CD14-positive monocyte (primary cell): ENCODE results near the gene PTPRC. TPM values are rescaled to one million over a fixed set of nuclear protein-coding genes. Genes with fewer than 3 reads are reported as not detected.

Experiments used
- DNase-seq, 3 donors: peaks; one replicate each; pipeline ENCODE4 v3.0.0-alpha.2; 2011 to 2022
- H2AFZ ChIP-seq: 2 replicates; pipeline ENCODE4 v1.6.0; 2012; ENCODE audit warnings: mild to moderate bottlenecking, low read depth, low read length, inconsistent platforms; ENCODE audit not compliant: insufficient read depth, poor library complexity, severe bottlenecking
- H3K27ac ChIP-seq, 2 donors: 1 replicate in 1 of 2; 2 replicates in 1 of 2; pipeline ENCODE4 v1.5.1; 2012 to 2013; ENCODE audit warnings: low read length in 2 of 2, control low read depth in 1 of 2, inconsistent platforms in 1 of 2, low read depth in 1 of 2, mild to moderate bottlenecking in 1 of 2
- H3K27me3 ChIP-seq, 2 donors: one replicate each; pipeline versions ENCODE4 v1.6.0 to v1.6.1; 2011 to 2013; ENCODE audit warnings: low read length in 2 of 2; ENCODE audit not compliant: control insufficient read depth in 2 of 2, insufficient read depth in 2 of 2
- H3K36me3 ChIP-seq, 2 donors: replicated peaks in 1 of 2; 1 replicate in 1 of 2; 2 replicates in 1 of 2; pipeline versions ENCODE4 v1.5.1 to v1.6.1; 2012 to 2013; ENCODE audit warnings: low read length in 2 of 2, control low read depth in 1 of 2, inconsistent platforms in 1 of 2, mild to moderate bottlenecking in 1 of 2; ENCODE audit not compliant: insufficient read depth in 2 of 2, control insufficient read depth in 1 of 2
- H3K4me1 ChIP-seq, 2 donors: 1 replicate in 1 of 2; 2 replicates in 1 of 2; pipeline versions ENCODE4 v1.5.1 to v1.6.1; 2012 to 2013; ENCODE audit warnings: low read length in 2 of 2, control low read depth in 1 of 2, inconsistent platforms in 1 of 2, mild to moderate bottlenecking in 1 of 2, moderate library complexity in 1 of 2; ENCODE audit not compliant: insufficient read depth in 2 of 2, control insufficient read depth in 1 of 2
- H3K4me2 ChIP-seq: replicated peaks from 2 replicates; pipeline ENCODE3; 2012; ENCODE audit warnings: low read length, moderate library complexity, mild to moderate bottlenecking; ENCODE audit not compliant: poor library complexity, severe bottlenecking; ENCODE audit errors: extremely low read depth
- H3K4me3 ChIP-seq, 3 experiments: fragments of 200-600 bp in 1 of 3; sonication (generic) in 1 of 3; replicated peaks in 1 of 3; 1 replicate in 2 of 3; 2 replicates in 1 of 3; pipeline ENCODE4 v1.5.1; 2011 to 2013; ENCODE audit warnings: low read length in 3 of 3, mild to moderate bottlenecking in 3 of 3, control low read depth in 2 of 3, low read depth in 2 of 3, inconsistent platforms in 1 of 3, moderate library complexity in 1 of 3
- H3K79me2 ChIP-seq: 2 replicates; pipeline ENCODE4 v1.6.0; 2012; ENCODE audit warnings: mild to moderate bottlenecking, control low read depth, inconsistent platforms, low read length, moderate library complexity; ENCODE audit not compliant: insufficient read depth
- H3K9ac ChIP-seq: 2 replicates; pipeline ENCODE4 v1.6.0; 2017; ENCODE audit warnings: low read length, mild to moderate bottlenecking; ENCODE audit not compliant: insufficient read depth, poor library complexity, severe bottlenecking
- H3K9me3 ChIP-seq, 2 donors: replicated peaks in 1 of 2; 1 replicate in 1 of 2; 2 replicates in 1 of 2; pipeline versions ENCODE4 v1.5.1 to v1.6.1; 2012 to 2013; ENCODE audit warnings: low read length in 2 of 2, control low read depth in 1 of 2; ENCODE audit not compliant: control insufficient read depth in 1 of 2, insufficient read depth in 1 of 2
- H4K20me1 ChIP-seq: 2 replicates; pipeline ENCODE4 v1.6.0; 2012; ENCODE audit warnings: mild to moderate bottlenecking, low read length, control low read depth, moderate library complexity; ENCODE audit not compliant: insufficient read depth
- H3K27ac Mint-ChIP-seq, 7 donors: one replicate each; pipeline ENCODE4 v1.8.0; 2020; ENCODE audit warnings: mild to moderate bottlenecking in 7 of 7, mixed read lengths in 7 of 7, moderate library complexity in 6 of 7, inconsistent platforms in 2 of 7
- H3K27me3 Mint-ChIP-seq, 3 donors: one replicate each; pipeline ENCODE4 v1.8.0; 2021 to 2022; ENCODE audit warnings: low read depth in 3 of 3, mild to moderate bottlenecking in 3 of 3, mixed read lengths in 3 of 3, moderate library complexity in 3 of 3, inconsistent platforms in 1 of 3
- H3K36me3 Mint-ChIP-seq, 2 donors: one replicate each; pipeline ENCODE4 v1.8.0; 2020; ENCODE audit warnings: mixed read lengths in 2 of 2, inconsistent platforms in 1 of 2, mild to moderate bottlenecking in 1 of 2
- H3K4me1 Mint-ChIP-seq: one replicate; pipeline ENCODE4 v1.8.0; 2020; ENCODE audit warnings: mild to moderate bottlenecking, mixed read lengths
- H3K4me3 Mint-ChIP-seq, 2 donors: one replicate each; pipeline ENCODE4 v1.8.0; 2020; ENCODE audit warnings: mild to moderate bottlenecking in 2 of 2, mixed read lengths in 2 of 2, moderate library complexity in 1 of 2
- H3K9me3 Mint-ChIP-seq, 7 donors: one replicate each; pipeline ENCODE4 v1.8.0; 2020 to 2022; ENCODE audit warnings: mixed read lengths in 7 of 7, mild to moderate bottlenecking in 6 of 7, moderate library complexity in 6 of 7, inconsistent platforms in 2 of 7
- WGBS: methylation state at CpG from one replicate; pipeline ENCODE4 v1.1.5; 2013; ENCODE audit warnings: missing lambda C conversion rate; ENCODE audit not compliant: insufficient coverage; 5-methylcytosine and 5-hydroxymethylcytosine counted together
- intact Hi-C, 2 donors: fragments of 100-400 bp; cut with micrococcal nuclease; formaldehyde crosslinking; loops; one replicate each; pipeline versions ENCODE4 v1.15.0 to v1.15.1; 2023
- polyA plus RNA-seq, 3 donors: library from polyadenylated mRNA; depleted of rRNA in 1 of 3; unstranded in 2 of 3; stranded (reverse) in 1 of 3; fragments of 300-500 nt in 2 of 3; fragments of >200 nt in 1 of 3; fragmentation: Illumina TruSeq in 2 of 3; gene quantifications; 1 replicate in 2 of 3; 2 replicates in 1 of 3; pipeline ENCODE4 v1.2.3, GENCODE V29; 2012 to 2021
- TF ChIP-seq, protein P1 (sequence below): fragments of 200-600 bp; IDR thresholded peaks from one replicate; pipeline ENCODE4 v1.8.0; 2022; ENCODE audit warnings: antibody characterized with exemption, mild to moderate bottlenecking

The PTPRC gene
- polyA plus RNA-seq, 3 donors, result 410 to 992 (median 667) TPM

DNA sequence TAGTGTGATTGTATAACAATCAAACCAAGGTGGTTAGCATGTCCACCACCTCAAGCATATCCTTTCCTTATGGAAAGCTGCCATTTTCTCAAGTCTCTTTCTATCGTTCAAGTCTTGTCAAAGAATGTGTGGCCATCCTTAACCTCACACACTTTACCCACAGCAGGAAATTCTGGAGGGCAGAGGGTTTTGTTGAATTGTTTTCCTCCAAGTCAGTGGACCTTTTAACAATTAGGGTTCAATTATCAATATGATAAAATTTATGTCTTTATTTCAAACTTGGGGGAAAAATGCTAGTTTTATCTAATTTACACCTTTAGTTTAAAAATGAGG, 14.2 kb upstream of the PTPRC start:
- Mint-ChIP-seq H3K36me3 (no peaks in the 10 kb centered on the region), H3K4me1 (peaks cover 36% of the 10 kb centered on the region), H3K4me3 (no peak overlapping the region), H3K9me3 (peaks cover 0 to 2% (median 0%) of the 10 kb centered on the region in 7 donors), H3K27ac (no peak overlapping the region), H3K27me3 (peaks cover 0 to 3% (median 1%) of the 10 kb centered on the region in 3 donors)
- H3K4me1 ChIP-seq, result peaks cover 30 to 38% of the 10 kb centered on the region in 2 donors
- no peak overlapping the region for H3K9ac ChIP-seq
- H3K27me3 ChIP-seq, result no peaks in the 10 kb centered on the region
- TF ChIP-seq, protein P1, sequence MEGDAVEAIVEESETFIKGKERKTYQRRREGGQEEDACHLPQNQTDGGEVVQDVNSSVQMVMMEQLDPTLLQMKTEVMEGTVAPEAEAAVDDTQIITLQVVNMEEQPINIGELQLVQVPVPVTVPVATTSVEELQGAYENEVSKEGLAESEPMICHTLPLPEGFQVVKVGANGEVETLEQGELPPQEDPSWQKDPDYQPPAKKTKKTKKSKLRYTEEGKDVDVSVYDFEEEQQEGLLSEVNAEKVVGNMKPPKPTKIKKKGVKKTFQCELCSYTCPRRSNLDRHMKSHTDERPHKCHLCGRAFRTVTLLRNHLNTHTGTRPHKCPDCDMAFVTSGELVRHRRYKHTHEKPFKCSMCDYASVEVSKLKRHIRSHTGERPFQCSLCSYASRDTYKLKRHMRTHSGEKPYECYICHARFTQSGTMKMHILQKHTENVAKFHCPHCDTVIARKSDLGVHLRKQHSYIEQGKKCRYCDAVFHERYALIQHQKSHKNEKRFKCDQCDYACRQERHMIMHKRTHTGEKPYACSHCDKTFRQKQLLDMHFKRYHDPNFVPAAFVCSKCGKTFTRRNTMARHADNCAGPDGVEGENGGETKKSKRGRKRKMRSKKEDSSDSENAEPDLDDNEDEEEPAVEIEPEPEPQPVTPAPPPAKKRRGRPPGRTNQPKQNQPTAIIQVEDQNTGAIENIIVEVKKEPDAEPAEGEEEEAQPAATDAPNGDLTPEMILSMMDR, result no peak
- no CpG with 5 or more reads among the region's 1 CpG for WGBS
- no peak for DNase-seq
- no peak overlapping the region for H2AFZ ChIP-seq
- no peak overlapping the region for H3K27ac ChIP-seq
- no peaks in the 10 kb centered on the region for H3K79me2 ChIP-seq
- intact Hi-C loops, result loop anchor here in 1 of 2 donors (10.0 kb wide), 1 partner anchor 60 kb away; no protein-coding TSS in a partner anchor
- no peaks in the 10 kb centered on the region for H3K9me3 ChIP-seq
- no peaks in the 10 kb centered on the region for H3K36me3 ChIP-seq
- no peak overlapping the region for H3K4me3 ChIP-seq
- no peaks in the 10 kb centered on the region for H4K20me1 ChIP-seq
- no peak overlapping the region for H3K4me2 ChIP-seq

- Mint-ChIP-seq H3K36me3 (no peaks in the 10 kb centered on the region), H3K27me3 (peaks cover 0 to 1% (median under 1%) of the 10 kb centered on the region in 3 donors), H3K9me3 (peaks cover 0 to 2% (median 0%) of the 10 kb centered on the region in 7 donors), H3K4me3 (no peak overlapping the region), H3K4me1 (peaks cover 10% of the 10 kb centered on the region), H3K27ac (no peak overlapping the region)
- H3K27me3 ChIP-seq, result no peaks in the 10 kb centered on the region
- TF ChIP-seq, protein P1, result no peak
- no peaks in the 10 kb centered on the region for H3K9me3 ChIP-seq
- no peak overlapping the region for H3K4me2 ChIP-seq
- no peak for DNase-seq
- no peak overlapping the region for H2AFZ ChIP-seq
- no peaks in the 10 kb centered on the region for H4K20me1 ChIP-seq
- no peaks in the 10 kb centered on the region for H3K79me2 ChIP-seq
- H3K4me3 ChIP-seq, result no peak overlapping the region
- H3K36me3 ChIP-seq, result no peaks in the 10 kb centered on the region
- WGBS, result no CpG with 5 or more reads among the region's 3 CpGs
- intact Hi-C loops, result loop anchor here in 1 of 2 donors (10.0 kb wide), 1 partner anchor 63 kb away; no protein-coding TSS in a partner anchor
- H3K4me1 ChIP-seq, result peaks cover 6 to 10% of the 10 kb centered on the region in 2 donors
- H3K27ac ChIP-seq, result no peak overlapping the region
- no peak overlapping the region for H3K9ac ChIP-seq
Observed at GRCh38 chr1:198627436-198628066, 11.3 kb upstream of the PTPRC start.
